ENCODE data around the gene PLA2G4B. TPM values are rescaled to one million over a fixed set of nuclear protein-coding genes. Genes with fewer than 3 reads are reported as not detected.
A peak's percentile ranks its signal among the peaks of the same experiment; 100 is the strongest.

PLA2G4B gene
- total RNA-seq, 2 donors from 2014 or later: 1.5 to 7.6 TPM

DNA sequence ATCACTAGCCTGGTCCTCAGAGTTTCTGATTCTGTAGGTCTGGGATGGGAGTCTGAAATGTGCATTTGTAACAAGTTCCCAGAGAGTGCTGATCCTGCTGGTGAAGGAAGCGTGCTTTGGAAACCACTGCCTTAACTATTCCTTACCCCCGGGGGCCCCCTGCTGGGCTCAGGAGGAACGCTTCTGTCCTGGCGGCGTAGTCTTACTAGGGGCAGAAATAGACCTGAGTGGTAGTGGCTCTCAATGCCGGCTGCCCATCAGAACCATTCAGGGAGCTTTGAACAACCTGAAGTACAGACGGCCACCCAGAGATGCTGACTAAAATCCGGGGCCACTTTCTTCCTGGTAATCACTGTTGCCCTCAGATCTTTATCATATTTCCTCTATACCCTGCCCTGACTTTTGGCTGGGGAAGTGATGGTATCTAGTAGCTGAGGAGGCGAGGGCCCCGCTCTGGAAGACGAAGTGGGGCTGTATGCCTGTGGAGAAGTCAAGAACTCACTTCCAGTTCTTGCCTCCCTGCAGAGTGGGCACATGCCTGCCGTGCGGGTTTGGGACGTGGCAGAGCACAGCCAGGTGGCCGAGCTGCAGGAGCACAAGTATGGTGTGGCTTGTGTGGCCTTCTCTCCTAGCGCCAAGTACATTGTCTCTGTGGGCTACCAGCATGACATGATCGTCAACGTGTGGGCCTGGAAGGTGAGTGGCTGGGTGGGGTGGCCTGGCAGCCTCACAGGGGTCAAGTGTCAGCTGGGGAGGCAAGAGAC is 27.0 kb upstream of the PLA2G4B start:
- WGBS: 49% methylated on average over 18 of the region's 18 CpGs
- H3K27me3 ChIP-seq (replicated peaks; ENCODE audit: insufficient read depth): no peaks in the 10 kb centered on the region
- intact Hi-C loops (cut with DNase I): loop anchor here (1.0 to 5.0 kb wide), 2 partner anchors 37 to 209 kb away; partner anchors contain the start of gene MAPKBP1
- TF ChIP-seq POLR2A (IDR thresholded peaks at IDR 0.05) (no peak), POLR2AphosphoS5 (IDR thresholded peaks at IDR 0.05) (peak; percentile 58)
- TF ChIP-seq, protein P1, sequence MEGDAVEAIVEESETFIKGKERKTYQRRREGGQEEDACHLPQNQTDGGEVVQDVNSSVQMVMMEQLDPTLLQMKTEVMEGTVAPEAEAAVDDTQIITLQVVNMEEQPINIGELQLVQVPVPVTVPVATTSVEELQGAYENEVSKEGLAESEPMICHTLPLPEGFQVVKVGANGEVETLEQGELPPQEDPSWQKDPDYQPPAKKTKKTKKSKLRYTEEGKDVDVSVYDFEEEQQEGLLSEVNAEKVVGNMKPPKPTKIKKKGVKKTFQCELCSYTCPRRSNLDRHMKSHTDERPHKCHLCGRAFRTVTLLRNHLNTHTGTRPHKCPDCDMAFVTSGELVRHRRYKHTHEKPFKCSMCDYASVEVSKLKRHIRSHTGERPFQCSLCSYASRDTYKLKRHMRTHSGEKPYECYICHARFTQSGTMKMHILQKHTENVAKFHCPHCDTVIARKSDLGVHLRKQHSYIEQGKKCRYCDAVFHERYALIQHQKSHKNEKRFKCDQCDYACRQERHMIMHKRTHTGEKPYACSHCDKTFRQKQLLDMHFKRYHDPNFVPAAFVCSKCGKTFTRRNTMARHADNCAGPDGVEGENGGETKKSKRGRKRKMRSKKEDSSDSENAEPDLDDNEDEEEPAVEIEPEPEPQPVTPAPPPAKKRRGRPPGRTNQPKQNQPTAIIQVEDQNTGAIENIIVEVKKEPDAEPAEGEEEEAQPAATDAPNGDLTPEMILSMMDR (IDR thresholded peaks at IDR 0.05): peak; percentile 70 to 93 (median 88)
- H3K4me1 ChIP-seq (replicated peaks): no peaks in the 10 kb centered on the region
- H3K27ac ChIP-seq: no peak overlapping the region
- DNase-seq (ENCODE audit: low spot score): peak; percentile 80
- H3K9me3 ChIP-seq: no peaks in the 10 kb centered on the region
- peaks cover 0 to 11% of the 10 kb centered on the region in 2 donors for H3K36me3 ChIP-seq
- no peak overlapping the region for H3K4me3 ChIP-seq

DNA sequence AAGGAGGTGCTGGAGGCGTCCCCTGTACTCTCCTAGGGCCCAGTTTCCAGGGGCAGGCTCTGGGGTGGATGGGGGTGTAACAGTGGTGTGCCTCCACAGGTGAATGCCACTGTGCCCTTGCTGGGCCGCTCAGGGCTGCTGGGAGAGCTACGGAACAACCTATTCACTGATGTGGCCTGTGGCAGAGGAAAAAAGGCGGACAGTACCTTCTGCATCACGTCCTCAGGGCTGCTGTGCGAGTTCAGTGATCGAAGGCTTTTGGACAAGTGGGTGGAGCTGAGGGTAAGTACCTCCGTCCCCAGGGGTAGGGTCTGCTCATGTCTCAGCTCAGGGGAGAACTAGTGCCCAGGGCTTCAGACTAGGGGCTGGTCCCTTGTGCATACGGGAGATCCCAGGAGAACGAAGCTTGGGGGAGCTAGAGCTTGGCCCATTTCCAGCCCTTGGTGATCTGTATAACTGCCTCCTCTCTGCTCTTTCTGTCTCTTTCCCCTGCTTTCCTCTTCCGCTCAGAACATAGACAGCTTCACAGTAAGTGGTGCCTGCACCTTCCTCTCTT is 25.7 kb upstream of the PLA2G4B start:
- Histone ChIP-seq H3K9me3 (no peaks in the 10 kb centered on the region), H3K4me3 (no peak overlapping the region), H3K36me3 (peaks cover 0 to 22% of the 10 kb centered on the region in 2 donors), H3K27ac (no peak overlapping the region), H3K4me1 (replicated peaks) (no peaks in the 10 kb centered on the region), H3K27me3 (replicated peaks; ENCODE audit: insufficient read depth) (no peaks in the 10 kb centered on the region)
- WGBS: 88% methylated on average over 11 of the region's 11 CpGs
- intact Hi-C loops (cut with DNase I): loop anchor here (5.0 kb wide), 1 partner anchor 211 kb away; no protein-coding TSS in a partner anchor
- no peak for DNase-seq (ENCODE audit: low spot score)
- TF ChIP-seq POLR2AphosphoS5 (IDR thresholded peaks at IDR 0.05): no peak
- no peak for TF ChIP-seq POLR2A (IDR thresholded peaks at IDR 0.05)
- TF ChIP-seq, protein P1 (IDR thresholded peaks at IDR 0.05): no peak

DNA sequence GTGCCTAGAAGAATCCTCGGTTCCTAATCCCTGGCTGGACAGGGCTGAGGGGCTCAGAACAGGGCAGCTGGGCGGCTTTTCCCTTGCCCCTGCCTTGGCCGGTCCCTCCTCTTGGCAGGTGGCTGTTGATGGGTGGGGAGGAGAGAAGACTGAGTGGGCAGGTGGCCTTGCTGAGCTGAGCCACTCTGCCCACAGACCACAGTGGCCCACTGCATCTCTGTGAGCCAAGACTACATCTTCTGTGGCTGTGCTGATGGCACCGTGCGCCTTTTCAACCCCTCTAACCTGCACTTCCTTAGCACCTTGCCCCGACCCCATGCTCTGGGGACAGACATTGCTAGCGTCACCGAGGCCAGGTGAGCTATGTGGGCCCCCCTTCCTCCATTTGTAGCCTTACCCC is 25.2 kb upstream of the PLA2G4B start:
- Histone ChIP-seq H3K27ac (no peak overlapping the region), H3K27me3 (replicated peaks; ENCODE audit: insufficient read depth) (no peaks in the 10 kb centered on the region), H3K9me3 (no peaks in the 10 kb centered on the region), H3K36me3 (peaks cover 2 to 24% of the 10 kb centered on the region in 2 donors), H3K4me1 (replicated peaks) (no peaks in the 10 kb centered on the region), H3K4me3 (no peak overlapping the region)
- 90% methylated on average over 8 of the region's 8 CpGs for WGBS
- DNase-seq (ENCODE audit: low spot score): no peak
- intact Hi-C loops (cut with DNase I): loop anchor here (5.0 kb wide), 1 partner anchor 211 kb away; no protein-coding TSS in a partner anchor
- TF ChIP-seq POLR2AphosphoS5 (IDR thresholded peaks at IDR 0.05) (no peak), POLR2A (IDR thresholded peaks at IDR 0.05) (no peak)
- TF ChIP-seq, protein P1 (IDR thresholded peaks at IDR 0.05): no peak

DNA sequence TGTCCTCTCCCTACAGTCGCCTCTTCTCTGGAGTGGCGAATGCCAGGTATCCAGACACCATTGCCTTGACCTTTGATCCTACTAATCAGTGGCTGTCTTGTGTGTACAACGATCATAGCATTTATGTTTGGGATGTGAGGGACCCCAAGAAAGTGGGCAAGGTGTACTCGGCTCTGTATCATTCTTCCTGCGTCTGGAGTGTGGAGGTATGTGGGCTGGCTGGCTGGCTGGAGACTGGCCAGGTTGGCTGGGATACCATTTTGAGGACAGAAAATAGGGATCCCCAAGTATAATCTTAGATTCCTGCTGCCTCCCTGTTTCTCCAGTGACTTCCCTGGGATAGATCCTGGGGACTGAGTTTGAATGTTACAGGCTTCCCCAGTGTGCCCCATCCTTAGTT is 24.1 kb upstream of the PLA2G4B start:
- DNase-seq (ENCODE audit: low spot score): no peak
- Histone ChIP-seq H3K4me1 (replicated peaks) (no peaks in the 10 kb centered on the region), H3K4me3 (no peak overlapping the region), H3K27ac (no peak overlapping the region), H3K9me3 (no peaks in the 10 kb centered on the region), H3K27me3 (replicated peaks; ENCODE audit: insufficient read depth) (no peaks in the 10 kb centered on the region), H3K36me3 (peaks cover 2 to 24% of the 10 kb centered on the region in 2 donors)
- TF ChIP-seq, protein P1 (IDR thresholded peaks at IDR 0.05): no peak
- TF ChIP-seq POLR2AphosphoS5 (IDR thresholded peaks at IDR 0.05): no peak
- TF ChIP-seq POLR2A (IDR thresholded peaks at IDR 0.05): no peak
- intact Hi-C loops (cut with DNase I): loop anchor here (5.0 kb wide), 1 partner anchor 212 kb away; no protein-coding TSS in a partner anchor
- 83% methylated on average over 5 of the region's 5 CpGs for WGBS

All from prostate gland (tissue), 2 donors.